ENCODE measurements around the gene LYPLAL1.

GRCh38 chr1:219175212-219175564, 1.5 kb downstream of the LYPLAL1 start:
- TF ChIP-seq CTCF (conservative IDR thresholded peaks at IDR 0.05; ENCODE audit: low read depth, low read length) (no peak), EZH2 (IDR thresholded peaks at IDR 0.05; ENCODE audit: low read length, unreplicated experiment) (no peak)

Measured in PC-3 (cell line).